Cerebellar cortex (tissue), 1 donor: Measurements from ENCODE around the gene CIBAR2.
A peak's percentile ranks its signal among the peaks of the same experiment; 100 is the strongest.

Experiments used
- DNase-seq: peaks from one replicate; pipeline ENCODE4 v3.0.0-alpha.2; 2015; ENCODE audit warnings: low spot score

The CIBAR2 gene

GRCh38 chr16:85103114-85104079 is 8.9 kb downstream of the CIBAR2 start:
- DNase-seq = no peak

GRCh38 chr16:85101956-85102630 is 10.2 kb downstream of the CIBAR2 start:
- DNase-seq = no peak

GRCh38 chr16:85100265-85100664 is 12.0 kb downstream of the CIBAR2 start:
- no peak for DNase-seq

GRCh38 chr16:85098565-85098964 is 13.7 kb downstream of the CIBAR2 start:
- DNase-seq = no peak

- DNase-seq = no peak
These were observed 15.4 kb downstream of the CIBAR2 start for GRCh38 chr16:85096921-85097320.

- DNase-seq = no peak
These were observed 17.5 kb downstream of the CIBAR2 start for GRCh38 chr16:85094812-85095211.

GRCh38 chr16:85094176-85094805 is 18.0 kb downstream of the CIBAR2 start:
- DNase-seq = no peak

GRCh38 chr16:85093705-85094104 is 18.6 kb downstream of the CIBAR2 start:
- DNase-seq = no peak

GRCh38 chr16:85092851-85093250 is 19.4 kb downstream of the CIBAR2 start:
- no peak for DNase-seq

GRCh38 chr16:85092309-85092708 is 20.0 kb downstream of the CIBAR2 start:
- no peak for DNase-seq

GRCh38 chr16:85091522-85091910 is 20.8 kb downstream of the CIBAR2 start:
- DNase-seq = no peak

GRCh38 chr16:85090873-85091521 is 21.3 kb downstream of the CIBAR2 start:
- peak; percentile 42 for DNase-seq

- DNase-seq = no peak
These were observed 22.1 kb downstream of the CIBAR2 start for GRCh38 chr16:85090181-85090580.

GRCh38 chr16:85089525-85089924 is 22.7 kb downstream of the CIBAR2 start:
- no peak for DNase-seq

GRCh38 chr16:85088570-85089199 is 23.6 kb downstream of the CIBAR2 start:
- DNase-seq = no peak

- DNase-seq = peak; percentile 65
These were observed 24.2 kb downstream of the CIBAR2 start for GRCh38 chr16:85087899-85088569.

GRCh38 chr16:85086347-85087291 is 25.7 kb downstream of the CIBAR2 start:
- DNase-seq = peak; percentile 90

- no peak for DNase-seq
These were observed 26.6 kb downstream of the CIBAR2 start for GRCh38 chr16:85085721-85086120.

GRCh38 chr16:85084841-85085510 is 27.3 kb downstream of the CIBAR2 start:
- no peak for DNase-seq
